ENCODE measurements around the gene SDR42E1. TPM values are rescaled to one million over a fixed set of nuclear protein-coding genes. Genes with fewer than 3 reads are reported as not detected.
"Not testable (repeated sequence)": the region's sequence is repeated elsewhere in the genome, so short reads cannot be mapped to it uniquely, and the experiment has no call there.

SDR42E1 gene
- polyA plus RNA-seq, 5 donors: 6.3 to 8.7 (median 8.1) TPM

DNA sequence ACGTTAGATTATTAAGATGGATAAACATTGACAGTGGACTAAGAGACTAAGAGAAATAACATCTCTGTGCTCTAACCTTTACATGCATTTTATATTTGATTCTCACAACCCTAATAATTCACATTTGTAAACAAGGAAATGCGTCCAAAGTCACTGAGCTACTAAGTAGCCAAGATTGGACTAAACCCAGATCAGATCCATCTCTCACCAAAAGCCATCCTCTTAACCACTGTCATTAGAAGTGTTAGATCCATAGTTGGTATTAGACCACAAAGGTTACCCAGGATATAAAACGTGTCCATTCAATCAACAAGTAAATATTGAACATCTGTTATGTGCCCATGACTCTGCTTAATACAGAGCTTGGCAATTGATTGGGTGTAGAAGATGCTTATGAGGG is 29.0 kb upstream of the SDR42E1 start:
- no peak for DNase-seq

DNA sequence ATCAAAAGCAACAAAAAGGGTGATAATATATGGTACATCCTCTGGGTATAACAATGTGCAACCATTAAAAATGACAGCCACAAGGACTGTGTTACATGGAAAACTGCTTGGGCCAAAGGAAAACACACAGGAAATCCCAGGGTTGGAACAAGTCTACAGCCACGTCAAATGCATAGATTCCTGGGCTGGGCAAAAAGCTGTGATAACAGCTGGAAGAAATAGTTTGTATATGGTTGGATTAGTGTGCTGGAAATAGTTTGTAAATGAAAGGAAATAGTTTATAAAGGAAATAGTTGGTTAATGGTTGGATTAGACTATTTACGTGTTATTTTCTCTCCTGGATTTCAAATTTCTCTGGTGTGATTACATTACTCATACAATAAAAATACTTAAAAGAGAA is 26.4 kb upstream of the SDR42E1 start:
- peak in 1 of 2 donors; percentile 17 for DNase-seq

GRCh38 chr16:82037251-82037650 is 26.0 kb upstream of the SDR42E1 start:
- no peak for DNase-seq

GRCh38 chr16:82034981-82035612 is 23.8 kb upstream of the SDR42E1 start, which contains the start of gene HSD17B2:
Gene HSD17B2, plus strand, starts transcription at chr16:82035253. Its CDS starts 172 bp downstream, at chr16:82035425.
- DNase-seq: no peak

DNA sequence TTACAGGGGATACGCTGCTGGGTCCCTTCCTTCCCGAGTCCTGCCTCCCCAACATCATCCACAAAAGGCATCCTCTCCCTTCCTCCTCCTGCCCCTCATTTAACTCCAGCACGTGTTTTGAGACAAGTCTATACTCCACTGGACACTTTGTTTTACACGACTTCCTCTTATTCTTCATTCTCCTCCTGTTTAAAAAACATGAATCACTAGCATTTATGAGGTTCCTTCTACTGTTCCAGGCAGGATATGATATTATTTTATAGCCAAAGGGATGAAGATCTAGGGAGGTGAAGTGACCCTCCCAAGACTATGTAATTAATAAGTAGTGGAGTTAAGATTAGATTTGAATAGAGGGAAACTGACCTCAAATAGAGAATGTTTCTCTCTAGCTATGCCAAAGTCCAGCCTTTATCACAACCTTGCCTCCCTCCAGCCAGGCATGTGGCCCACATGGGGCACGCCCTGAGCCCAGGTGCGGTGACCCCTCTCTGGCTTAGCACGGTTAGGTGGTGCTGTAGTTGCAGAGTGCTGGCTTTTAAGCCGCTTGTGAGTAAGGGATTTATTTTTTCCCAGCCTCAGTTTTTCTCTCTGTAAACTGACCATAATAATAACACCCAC is 22.5 kb upstream of the SDR42E1 start:
- DNase-seq: no peak

- no peak for DNase-seq
Observed at GRCh38 chr16:82033006-82033405, 21.7 kb upstream of the SDR42E1 start.

GRCh38 chr16:82031116-82032084 is 20.1 kb upstream of the SDR42E1 start:
- DNase-seq: peak in 1 of 2 donors; percentile 58

DNA sequence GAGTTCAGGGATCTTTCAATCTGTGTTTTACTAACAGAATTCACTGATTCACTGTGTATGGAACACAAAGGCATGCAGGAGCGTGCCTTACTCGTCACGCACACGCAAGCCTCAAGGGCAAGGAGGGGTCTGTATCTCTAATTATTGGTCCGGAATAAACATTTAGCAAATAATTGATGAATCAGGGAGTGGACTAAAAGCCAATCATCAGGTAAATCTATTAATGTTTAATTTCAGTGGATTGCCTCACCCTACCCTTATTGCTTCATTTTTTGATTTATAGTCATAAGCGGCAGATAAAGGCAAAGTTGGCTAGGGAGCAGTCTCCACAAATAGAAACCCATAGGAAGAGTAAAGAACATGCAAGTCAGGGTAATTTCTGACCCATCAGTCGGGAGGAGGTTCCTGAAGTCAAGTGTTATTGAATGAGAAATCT is 16.4 kb upstream of the SDR42E1 start:
- DNase-seq: no peak

DNA sequence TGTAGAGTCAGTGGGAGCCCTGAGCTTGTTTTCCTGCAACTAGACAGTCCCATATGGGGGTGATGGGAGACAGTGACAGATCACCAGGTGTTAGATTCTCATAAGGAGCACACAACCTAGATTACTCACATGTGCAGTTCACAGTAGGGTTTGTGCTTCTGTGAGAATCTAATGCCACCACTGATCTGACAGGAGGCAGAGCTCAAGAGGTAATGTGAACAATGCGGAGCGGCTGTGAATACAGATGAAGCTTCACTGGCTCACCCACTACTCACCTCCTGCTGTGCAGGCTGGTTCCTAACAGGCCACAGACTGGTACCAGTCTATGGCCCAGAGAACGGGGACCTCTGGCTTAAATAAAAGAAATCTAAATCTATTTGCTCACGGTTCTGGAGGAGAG is 13.6 kb upstream of the SDR42E1 start:
- DNase-seq: no peak

DNA sequence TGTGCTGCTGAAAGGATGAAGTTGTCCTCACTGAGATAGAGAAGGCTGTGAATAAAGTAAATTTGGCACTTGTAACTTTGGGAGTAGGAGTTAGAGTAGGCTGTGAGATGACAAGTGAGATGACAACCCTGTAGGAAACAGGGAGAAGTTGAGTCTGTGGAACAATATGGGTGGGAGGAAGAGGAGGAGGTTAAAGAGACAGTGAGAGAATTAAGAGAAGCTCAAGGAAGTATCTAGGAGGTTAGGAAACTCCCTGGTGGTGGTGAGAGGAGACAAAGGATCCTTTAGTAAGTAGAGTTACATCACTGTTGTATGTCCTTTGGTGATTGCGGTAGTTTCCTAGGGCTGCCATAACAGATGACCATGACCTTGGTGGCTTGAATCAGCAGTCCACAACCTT is 13.0 kb upstream of the SDR42E1 start:
- no peak for DNase-seq

DNA sequence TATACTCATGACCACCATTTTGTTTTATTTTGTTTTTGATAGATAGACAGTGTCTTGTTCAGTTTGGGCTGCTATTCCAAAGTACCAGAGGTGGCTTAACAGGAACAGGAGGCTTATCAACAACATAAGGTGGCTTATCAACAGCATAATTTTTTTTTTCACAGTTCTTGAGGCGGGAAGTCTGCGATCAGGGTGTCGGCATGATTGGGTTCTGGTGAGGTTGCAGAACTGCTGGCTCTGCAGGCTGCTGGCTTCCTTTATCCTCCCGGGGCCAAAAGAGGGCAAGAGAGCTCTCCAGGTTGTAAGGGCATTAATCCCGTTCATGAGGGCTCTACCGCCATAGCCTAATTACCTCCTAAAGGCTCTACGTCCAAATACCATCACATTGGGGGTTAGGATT is 11.9 kb upstream of the SDR42E1 start:
- DNase-seq: no peak

- no peak for DNase-seq
Observed at GRCh38 chr16:82020051-82020450, 8.8 kb upstream of the SDR42E1 start.

- no peak for DNase-seq
Observed at GRCh38 chr16:82019535-82019934, 8.3 kb upstream of the SDR42E1 start.

- DNase-seq: no peak
Observed at GRCh38 chr16:82017911-82018568, 6.8 kb upstream of the SDR42E1 start.

DNA sequence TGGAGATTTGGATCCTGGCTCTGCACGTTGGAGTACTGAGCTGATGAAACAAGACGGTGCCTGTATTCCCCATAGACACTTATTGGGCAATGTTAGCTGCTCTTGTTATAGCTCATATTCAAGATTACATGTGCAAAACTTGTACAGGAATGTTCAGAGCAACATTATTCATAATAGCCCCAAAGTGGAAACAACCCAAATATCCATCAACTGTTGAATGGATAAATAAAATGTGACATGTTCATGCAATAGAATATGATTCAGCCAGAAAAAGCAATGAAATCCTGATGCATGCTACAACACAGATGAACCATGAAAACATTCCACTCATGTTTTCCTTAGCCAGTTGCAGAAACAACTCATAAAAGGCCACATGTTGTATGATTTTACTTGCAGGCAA is 5.7 kb upstream of the SDR42E1 start:
- DNase-seq: no peak

DNA sequence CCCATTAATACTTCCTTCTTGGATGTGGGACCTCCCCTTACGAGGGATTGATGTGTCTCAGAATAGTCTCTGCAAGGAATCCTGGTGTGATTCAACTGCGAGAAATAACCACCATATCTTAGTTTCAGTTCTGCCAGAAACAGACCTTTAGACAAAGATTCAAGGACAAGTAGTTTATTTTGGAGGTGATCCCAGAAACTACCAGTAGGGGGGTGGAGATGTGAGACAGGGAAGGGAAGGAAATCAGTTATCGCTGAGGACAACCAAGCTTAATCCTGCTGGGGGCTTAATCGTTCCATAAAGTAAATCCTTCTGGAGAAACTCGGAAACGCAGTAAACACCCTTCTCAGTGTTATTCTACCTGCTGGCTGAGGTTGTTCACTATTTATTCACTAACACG is 5.0 kb upstream of the SDR42E1 start:
- DNase-seq: no peak

DNA sequence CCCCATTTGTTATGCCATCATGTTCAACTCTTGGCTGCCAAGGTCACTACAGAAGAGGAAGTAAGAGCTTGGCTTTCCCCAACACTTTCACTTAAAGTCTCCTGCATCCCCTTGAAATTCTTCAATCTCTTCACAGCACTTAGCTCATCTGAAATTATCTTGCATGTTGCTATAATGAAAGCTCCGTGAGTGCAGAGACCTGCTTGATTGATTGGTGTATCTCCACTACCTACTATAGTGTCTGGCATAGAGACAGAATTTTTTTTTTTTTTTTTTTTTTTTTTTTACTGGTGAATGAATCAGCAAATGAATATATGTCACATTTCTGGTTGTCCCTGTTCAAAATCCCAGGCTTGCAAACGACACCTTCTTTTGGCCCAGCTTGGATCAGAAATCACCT is 1.9 kb upstream of the SDR42E1 start:
- DNase-seq: no peak

- no peak for DNase-seq
Observed at GRCh38 chr16:82010649-82011048, 621 bp downstream of the SDR42E1 start.

GRCh38 chr16:82009789-82010188 is 1.5 kb downstream of the SDR42E1 start:
- not testable (repeated sequence) for DNase-seq

- DNase-seq: no peak
Observed at GRCh38 chr16:82008957-82009592, 2.2 kb downstream of the SDR42E1 start.

DNA sequence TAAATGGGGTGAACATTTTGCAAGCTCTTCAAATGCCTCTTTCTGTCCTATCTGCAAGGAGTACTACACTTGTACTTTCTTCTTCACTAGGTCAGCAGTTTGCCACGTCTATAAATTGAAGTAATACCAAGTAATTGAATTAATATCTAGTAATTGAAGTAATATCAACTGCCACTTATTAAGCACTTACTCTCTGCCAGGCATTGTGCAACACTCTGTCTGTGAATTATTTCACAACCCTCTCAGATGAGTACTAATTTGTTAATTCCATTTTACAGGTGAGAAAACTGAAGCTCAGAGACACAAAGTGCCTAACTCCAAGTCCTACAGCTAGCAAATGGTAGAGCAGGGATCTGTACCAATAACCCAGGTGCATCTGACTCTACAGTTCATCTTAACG is 4.1 kb downstream of the SDR42E1 start:
- DNase-seq: no peak

GRCh38 chr16:82006036-82006435 is 5.2 kb downstream of the SDR42E1 start:
- DNase-seq: no peak

Measured in right lung (tissue), 5 donors.